Liver (tissue), 9 donors: ENCODE measurements around the gene SLC45A1. TPM values are rescaled to one million over a fixed set of nuclear protein-coding genes. Genes with fewer than 3 reads are reported as not detected.

Source experiments
- DNase-seq: peaks from one replicate; pipeline ENCODE4 v3.0.0-alpha.2; 2017; ENCODE audit warnings: low spot score
- H3K27ac ChIP-seq, 2 donors: one replicate each; pipeline ENCODE4 v1.7.0; 2013; ENCODE audit warnings: inconsistent platforms in 2 of 2, low read length in 2 of 2, control low read depth in 1 of 2, low read depth in 1 of 2, mild to moderate bottlenecking in 1 of 2
- H3K27me3 ChIP-seq, 4 donors: one replicate each; pipeline versions ENCODE4 v1.6.1 to v1.7.0; 2013; ENCODE audit warnings: low read length in 3 of 4, inconsistent platforms in 1 of 4, mild to moderate bottlenecking in 1 of 4, moderate library complexity in 1 of 4; ENCODE audit not compliant: control insufficient read depth in 4 of 4, insufficient read depth in 4 of 4
- H3K36me3 ChIP-seq, 4 donors: one replicate each; pipeline versions ENCODE4 v1.6.1 to v1.7.0; 2013; ENCODE audit warnings: low read length in 3 of 4, mild to moderate bottlenecking in 3 of 4, low read depth in 1 of 4, moderate library complexity in 1 of 4; ENCODE audit not compliant: control insufficient read depth in 4 of 4, insufficient read depth in 3 of 4
- H3K4me1 ChIP-seq, 4 donors: one replicate each; pipeline versions ENCODE4 v1.6.1 to v1.7.0; 2013; ENCODE audit warnings: low read length in 3 of 4, mild to moderate bottlenecking in 3 of 4, moderate library complexity in 1 of 4; ENCODE audit not compliant: control insufficient read depth in 4 of 4, insufficient read depth in 4 of 4
- H3K4me3 ChIP-seq, 3 donors: one replicate each; pipeline versions ENCODE4 v1.6.1 to v1.7.0; 2013; ENCODE audit warnings: low read length in 3 of 3, control low read depth in 1 of 3, low read depth in 1 of 3, mild to moderate bottlenecking in 1 of 3
- H3K9ac ChIP-seq, 2 donors: one replicate each; pipeline ENCODE4 v1.7.0; 2013; ENCODE audit warnings: low read length in 2 of 2, mild to moderate bottlenecking in 2 of 2, moderate library complexity in 2 of 2, control low read depth in 1 of 2, low read depth in 1 of 2
- H3K9me3 ChIP-seq, 4 donors: one replicate each; pipeline versions ENCODE4 v1.6.1 to v1.7.0; 2013; ENCODE audit warnings: low read length in 3 of 4; ENCODE audit not compliant: control insufficient read depth in 4 of 4
- ATF3 ChIP-seq: IDR thresholded peaks from 2 replicates; pipeline ENCODE4 v1.6.1; 2016; ENCODE audit warnings: antibody characterized with exemption
- CTCF ChIP-seq: fragments of 150-350 bp; IDR thresholded peaks from 2 replicates; pipeline ENCODE4 v1.5.1; 2017; ENCODE audit warnings: improper control_type of control experiment, low read depth, low read length; ENCODE audit not compliant: missing input control
- EGR1 ChIP-seq, 2 donors: IDR thresholded peaks; 2 replicates each; pipeline ENCODE4 v1.6.1; 2016 to 2018; ENCODE audit warnings: antibody characterized with exemption in 2 of 2, low read depth in 2 of 2
- FOXA2 ChIP-seq: IDR thresholded peaks from 2 replicates; pipeline ENCODE4 v1.6.1; 2016; ENCODE audit warnings: antibody characterized with exemption
- GABPA ChIP-seq, 2 donors: IDR thresholded peaks in 1 of 2; conservative IDR thresholded peaks in 1 of 2; 2 replicates each; pipeline ENCODE4 v1.6.1; 2016; ENCODE audit warnings: antibody characterized with exemption in 2 of 2, mild to moderate bottlenecking in 1 of 2, moderate library complexity in 1 of 2
- HNF4A ChIP-seq, 2 donors: conservative IDR thresholded peaks; 2 replicates each; pipeline ENCODE4 v1.6.1; 2016; ENCODE audit warnings: antibody characterized with exemption in 2 of 2, mild to moderate bottlenecking in 2 of 2
- HNF4G ChIP-seq: IDR thresholded peaks from 2 replicates; pipeline ENCODE4 v1.6.1; 2016; ENCODE audit warnings: antibody characterized with exemption
- MAX ChIP-seq: IDR thresholded peaks from 2 replicates; pipeline ENCODE4 v1.6.1; 2016; ENCODE audit warnings: antibody characterized with exemption
- NR2F2 ChIP-seq: IDR thresholded peaks from 2 replicates; pipeline ENCODE4 v1.6.1; 2016; ENCODE audit warnings: antibody characterized with exemption
- RAD21 ChIP-seq, 2 donors: IDR thresholded peaks; 2 replicates each; pipeline ENCODE4 v1.6.1; 2016; ENCODE audit warnings: antibody characterized with exemption in 2 of 2, mild to moderate bottlenecking in 2 of 2
- REST ChIP-seq: IDR thresholded peaks from 2 replicates; pipeline ENCODE4 v1.6.1; 2016; ENCODE audit warnings: antibody characterized with exemption, mild to moderate bottlenecking
- RXRA ChIP-seq, 2 donors: IDR thresholded peaks; 2 replicates each; pipeline ENCODE4 v1.6.1; 2017 to 2018; ENCODE audit warnings: antibody characterized with exemption in 2 of 2, mild to moderate bottlenecking in 1 of 2
- SP1 ChIP-seq: IDR thresholded peaks from 2 replicates; pipeline ENCODE4 v1.6.1; 2018; ENCODE audit warnings: antibody characterized with exemption, mild to moderate bottlenecking
- TAF1 ChIP-seq: conservative IDR thresholded peaks from 2 replicates; pipeline ENCODE4 v1.6.1; 2016; ENCODE audit warnings: antibody characterized with exemption, mild to moderate bottlenecking
- YY1 ChIP-seq: IDR thresholded peaks from 2 replicates; pipeline ENCODE4 v1.6.1; 2016; ENCODE audit warnings: antibody characterized with exemption, mild to moderate bottlenecking
- ZBTB33 ChIP-seq: IDR thresholded peaks from 2 replicates; pipeline ENCODE4 v1.6.1; 2016; ENCODE audit warnings: antibody characterized with exemption
- WGBS: extraction: QIAGEN DNeasy Blood & Tissue Kit; methylation state at CpG from one replicate; pipeline ENCODE4 v1.1.7; 2013; 5-methylcytosine and 5-hydroxymethylcytosine counted together
- polyA plus RNA-seq, 2 donors: library from polyadenylated mRNA; stranded (reverse) in 1 of 2; unstranded in 1 of 2; fragments of 200-250 nt in 1 of 2; fragments of >200 nt in 1 of 2; fragmentation: Nextera tagmentation in 1 of 2; extraction: Ambion mirVana in 1 of 2; gene quantifications; one replicate each; pipeline versions ENCODE4 v1.2.1 to v1.2.3, GENCODE V29; 2013 to 2015
- total RNA-seq, 2 donors: library from RNA; depleted of rRNA; stranded (reverse); fragments of >200 nt; gene quantifications; one replicate each; pipeline ENCODE4 v1.2.3, GENCODE V29; 2014
- donor health status: healthy.
- donor health status: healthy.
- donor health status: healthy.
- donor health status: healthy.
- donor health status: healthy.

The SLC45A1 gene
- total and polyA plus RNA-seq, 4 donors: 0.08 to 0.29 (median 0.14) TPM; not detected in 1

GRCh38 chr1:8293641-8294169 is 24.2 kb upstream of the SLC45A1 start:
- Histone ChIP-seq H3K9ac (no peak overlapping the region), H3K4me3 (no peak overlapping the region), H3K27me3 (no peaks in the 10 kb centered on the region), H3K27ac (no peak overlapping the region), H3K36me3 (no peaks in the 10 kb centered on the region), H3K4me1 (no peaks in the 10 kb centered on the region), H3K9me3 (no peaks in the 10 kb centered on the region)
- DNase-seq: no peak
- 98% methylated on average over 4 of the region's 4 CpGs for WGBS
- TF ChIP-seq REST (no peak), TAF1 (no peak), EGR1 (IDR thresholded peaks at IDR 0.05; ENCODE audit: low read depth in 2 of 2) (no peak), ZBTB33 (no peak), RAD21 (IDR thresholded peaks at IDR 0.05) (no peak), HNF4A (conservative IDR thresholded peaks at IDR 0.05) (no peak), CTCF (no peak), GABPA (IDR thresholded peaks at IDR 0.05 in 1 of 2, conservative IDR thresholded peaks at IDR 0.05 in 1 of 2) (no peak), MAX (no peak), NR2F2 (no peak), ATF3 (no peak), SP1 (no peak), YY1 (no peak), FOXA2 (no peak), RXRA (IDR thresholded peaks at IDR 0.05) (no peak), HNF4G (no peak)
